Esophagus mucosa (tissue), 1 donor: ENCODE measurements around the gene ZNF646. TPM values are rescaled to one million over a fixed set of nuclear protein-coding genes. Genes with fewer than 3 reads are reported as not detected.

ENCODE experiments used
- ATAC-seq: fragments of 200-7000 bp; cut with Tn5 transposase; one replicate; pipeline ENCODE4 v1.9.1; 2020
- total RNA-seq: library from RNA; stranded (reverse); gene quantifications from one replicate; pipeline ENCODE4 v1.2.4, GENCODE V29; 2023
- donor health status: DM: yes; HTN: yes; CAD: no.

The ZNF646 gene
- total RNA-seq, 1 donor from 2014 or later = 9.0 TPM

DNA sequence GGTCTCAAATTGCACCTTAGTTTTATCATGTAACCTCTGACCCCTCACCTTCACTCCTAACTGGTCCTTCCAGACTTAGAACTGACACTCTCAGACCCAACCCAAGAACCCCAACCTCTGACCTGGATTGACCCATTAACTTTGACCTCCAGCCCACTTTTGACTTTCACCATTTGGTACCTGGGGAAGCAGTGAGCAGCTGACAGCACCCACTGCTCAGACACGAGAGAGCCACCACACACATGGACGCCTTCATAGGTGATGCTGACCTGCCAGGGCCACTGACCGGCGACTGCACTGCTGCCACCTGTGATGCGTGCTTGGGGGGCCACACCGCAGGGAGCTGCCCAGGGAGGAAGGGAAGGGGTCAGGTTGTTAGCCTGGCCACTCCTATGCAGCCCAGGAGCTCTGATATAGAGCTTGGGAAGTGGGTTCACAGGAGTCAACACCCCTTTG, 58.9 kb downstream of the ZNF646 start:
- ATAC-seq = no peak

Other genes with a start within 250 kb of the ZNF646 start
- gene BCL7C, start 180.3 kb upstream of the ZNF646 start, total RNA-seq = 30.5 TPM
- gene CTF1, start 177.8 kb upstream of the ZNF646 start, total RNA-seq = 2.3 TPM
- gene FBXL19, start 150.8 kb upstream of the ZNF646 start, total RNA-seq = 19.2 TPM
- 9.8 TPM for gene ORAI3, start 125.4 kb upstream of the ZNF646 start, total RNA-seq
- 8.2 TPM for gene SETD1A, start 116.7 kb upstream of the ZNF646 start, total RNA-seq
- 14.5 TPM for gene HSD3B7, start 89.2 kb upstream of the ZNF646 start, total RNA-seq
- gene STX1B, start 63.8 kb upstream of the ZNF646 start, total RNA-seq = 0.80 TPM
- gene STX4, start 40.9 kb upstream of the ZNF646 start, total RNA-seq = 42.8 TPM
- 5.3 TPM for gene ZNF668, start 182 bp upstream of the ZNF646 start, total RNA-seq
- 0.48 TPM for gene PRSS53, start 14.5 kb downstream of the ZNF646 start, total RNA-seq
- gene VKORC1, start 20.4 kb downstream of the ZNF646 start, total RNA-seq = 22.3 TPM
- gene BCKDK, start 34.0 kb downstream of the ZNF646 start, total RNA-seq = 21.5 TPM
- 25.5 TPM for gene KAT8, start 43.2 kb downstream of the ZNF646 start, total RNA-seq
- 59.3 TPM for gene PRSS8, start 61.3 kb downstream of the ZNF646 start, total RNA-seq
- gene PRSS36, start 75.6 kb downstream of the ZNF646 start, total RNA-seq = 1.5 TPM
- gene FUS, start 105.7 kb downstream of the ZNF646 start, total RNA-seq = 127 TPM
- 75.6 TPM for gene PYCARD, start 128.3 kb downstream of the ZNF646 start, total RNA-seq
- gene TRIM72, start 139.7 kb downstream of the ZNF646 start, total RNA-seq = 0.04 TPM
- not detected for gene PYDC1, start 142.7 kb downstream of the ZNF646 start, total RNA-seq
- 0.96 TPM for gene ITGAM, start 185.6 kb downstream of the ZNF646 start, total RNA-seq